Ascending aorta (tissue), 2 donors: ENCODE data around the gene TRAM2. TPM values are rescaled to one million over a fixed set of nuclear protein-coding genes. Genes with fewer than 3 reads are reported as not detected.
A peak's percentile ranks its signal among the peaks of the same experiment; 100 is the strongest.

Experiments used
- DNase-seq, 2 donors: peaks; one replicate each; pipeline ENCODE4 v3.0.0-alpha.2; 2019; ENCODE audit warnings: low spot score in 2 of 2
- H3K27ac ChIP-seq, 2 donors: fragments of 200-600 bp; sonication (generic); one replicate each; pipeline ENCODE4 v1.5.1; 2016 to 2017; ENCODE audit warnings: mild to moderate bottlenecking in 1 of 2
- H3K27me3 ChIP-seq: fragments of 200-600 bp; sonication (generic); one replicate; pipeline ENCODE4 v1.5.1; 2017
- H3K36me3 ChIP-seq, 2 donors: fragments of 200-600 bp; sonication (generic); one replicate each; pipeline ENCODE4 v1.5.1; 2016
- H3K4me1 ChIP-seq, 2 donors: fragments of 200-600 bp; sonication (generic); one replicate each; pipeline ENCODE4 v1.5.1; 2016 to 2017; ENCODE audit warnings: mild to moderate bottlenecking in 1 of 2
- H3K4me3 ChIP-seq, 2 donors: fragments of 200-600 bp; sonication (generic); one replicate each; pipeline ENCODE4 v1.5.1; 2016 to 2017; ENCODE audit warnings: mild to moderate bottlenecking in 1 of 2
- H3K9me3 ChIP-seq, 2 donors: fragments of 200-600 bp; sonication (generic); one replicate each; pipeline ENCODE4 v1.5.1; 2016
- intact Hi-C: fragments of 100-400 bp; cut with DNase I; formaldehyde crosslinking; loops from one replicate; pipeline ENCODE4 v1.15.1; 2023
- total RNA-seq: library from RNA; depleted of rRNA; stranded (reverse); fragments of >200 nt; gene quantifications from one replicate; pipeline ENCODE4 v1.1.0, GENCODE V29; 2016
- TF ChIP-seq, protein P1 (sequence below), 3 experiments: fragments of 200-600 bp in 2 of 3; fragments of 450-650 bp in 1 of 3; sonication (generic) in 2 of 3; IDR thresholded peaks; one replicate each; pipeline ENCODE4 v1.5.1; 2016 to 2019; ENCODE audit warnings: antibody characterized with exemption in 3 of 3, mild to moderate bottlenecking in 1 of 3, moderate library complexity in 1 of 3

TRAM2 gene
- total RNA-seq, 1 donor from 2014 or later: 32.6 TPM

DNA sequence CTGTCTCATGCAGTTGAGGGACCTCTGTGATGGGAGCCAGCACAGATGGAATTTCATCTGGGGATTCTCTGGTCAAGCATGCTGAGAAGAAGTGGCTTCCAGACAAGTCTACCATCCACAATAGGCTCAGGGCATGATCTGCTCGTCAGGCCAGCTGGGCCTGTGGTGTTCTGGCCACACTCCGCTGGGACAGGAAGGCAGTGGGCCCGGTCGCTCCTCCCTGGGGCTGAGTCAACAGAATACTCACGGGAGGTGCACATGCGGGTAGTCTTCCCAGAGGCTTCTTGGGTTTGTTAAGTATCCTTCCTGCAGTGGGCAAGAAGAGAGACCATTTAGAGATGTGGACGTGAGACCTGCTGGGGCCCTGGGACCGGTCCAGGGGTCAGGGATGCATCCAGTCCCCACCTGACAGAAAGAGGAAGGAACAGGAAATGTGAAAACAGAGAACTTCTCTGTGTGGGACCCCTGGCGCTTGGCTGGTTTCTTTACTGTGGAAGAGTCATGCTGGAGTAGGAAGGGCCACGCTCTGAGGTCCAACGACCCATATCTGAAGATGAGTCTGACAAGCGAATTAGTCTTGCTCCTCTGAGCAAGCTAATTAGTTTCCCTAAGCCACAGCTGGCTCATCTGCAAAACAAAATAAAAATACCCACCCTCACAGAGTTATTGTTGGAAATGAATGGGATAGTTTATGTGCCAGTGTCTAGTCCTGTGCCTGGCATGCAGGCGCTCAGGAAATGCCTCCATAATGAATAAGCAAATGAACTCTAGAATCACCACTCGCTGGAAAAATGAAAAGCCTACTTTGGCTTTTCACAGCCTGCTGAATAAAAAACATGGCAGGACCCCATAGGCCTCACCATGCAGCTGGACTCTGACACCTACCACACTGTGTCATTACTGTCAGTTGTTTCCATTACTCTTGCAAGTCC is 67.3 kb downstream of the TRAM2 start:
- H3K4me3 ChIP-seq: no peak overlapping the region
- H3K36me3 ChIP-seq: peaks cover 10 to 25% of the 10 kb centered on the region in 2 donors
- peaks cover 20 to 53% of the 10 kb centered on the region in 2 donors for H3K4me1 ChIP-seq
- no peaks in the 10 kb centered on the region for H3K9me3 ChIP-seq
- intact Hi-C loops: loop anchor here (10.0 kb wide), 3 partner anchors 215 to 835 kb away; partner anchors contain the start of genes ELOVL5 and GSTA4
- TF ChIP-seq, protein P1, sequence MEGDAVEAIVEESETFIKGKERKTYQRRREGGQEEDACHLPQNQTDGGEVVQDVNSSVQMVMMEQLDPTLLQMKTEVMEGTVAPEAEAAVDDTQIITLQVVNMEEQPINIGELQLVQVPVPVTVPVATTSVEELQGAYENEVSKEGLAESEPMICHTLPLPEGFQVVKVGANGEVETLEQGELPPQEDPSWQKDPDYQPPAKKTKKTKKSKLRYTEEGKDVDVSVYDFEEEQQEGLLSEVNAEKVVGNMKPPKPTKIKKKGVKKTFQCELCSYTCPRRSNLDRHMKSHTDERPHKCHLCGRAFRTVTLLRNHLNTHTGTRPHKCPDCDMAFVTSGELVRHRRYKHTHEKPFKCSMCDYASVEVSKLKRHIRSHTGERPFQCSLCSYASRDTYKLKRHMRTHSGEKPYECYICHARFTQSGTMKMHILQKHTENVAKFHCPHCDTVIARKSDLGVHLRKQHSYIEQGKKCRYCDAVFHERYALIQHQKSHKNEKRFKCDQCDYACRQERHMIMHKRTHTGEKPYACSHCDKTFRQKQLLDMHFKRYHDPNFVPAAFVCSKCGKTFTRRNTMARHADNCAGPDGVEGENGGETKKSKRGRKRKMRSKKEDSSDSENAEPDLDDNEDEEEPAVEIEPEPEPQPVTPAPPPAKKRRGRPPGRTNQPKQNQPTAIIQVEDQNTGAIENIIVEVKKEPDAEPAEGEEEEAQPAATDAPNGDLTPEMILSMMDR (IDR thresholded peaks at IDR 0.05): no peak
- peak overlapping the region; percentile 86 to 88 for H3K27ac ChIP-seq
- no peak for DNase-seq
- H3K27me3 ChIP-seq: no peaks in the 10 kb centered on the region

DNA sequence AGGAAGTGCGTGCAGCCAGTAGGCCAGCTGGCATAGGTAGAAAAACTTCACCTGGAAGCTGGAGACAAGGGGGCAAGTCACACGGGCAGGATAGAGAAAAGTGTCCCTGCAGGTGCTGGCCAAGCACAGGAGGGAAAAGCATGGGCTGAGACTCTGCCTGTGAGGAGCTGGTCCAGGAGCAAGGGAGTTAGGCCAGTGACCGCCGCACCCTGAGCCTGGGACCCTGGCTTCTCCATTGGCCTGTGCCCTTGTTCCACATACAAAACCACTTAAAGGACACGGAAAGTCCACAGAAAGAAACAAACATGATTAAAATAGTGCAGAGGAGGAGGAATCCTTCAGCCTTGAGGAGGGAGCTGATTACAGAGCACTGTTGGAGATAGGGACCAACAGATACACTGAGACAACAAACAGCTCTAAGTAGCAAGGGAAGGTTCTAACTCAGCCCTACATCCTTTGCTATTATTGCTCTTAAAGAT is 68.6 kb downstream of the TRAM2 start:
- TF ChIP-seq, protein P1 (IDR thresholded peaks at IDR 0.05): no peak
- intact Hi-C loops: loop anchor here (10.0 kb wide), 3 partner anchors 217 to 837 kb away; partner anchors contain the start of genes ELOVL5 and GSTA4
- Histone ChIP-seq H3K4me1 (peaks cover 29 to 58% of the 10 kb centered on the region in 2 donors), H3K9me3 (no peaks in the 10 kb centered on the region), H3K4me3 (no peak overlapping the region), H3K36me3 (peaks cover 10 to 19% of the 10 kb centered on the region in 2 donors), H3K27ac (peak overlapping the region; percentile 26 to 86), H3K27me3 (no peaks in the 10 kb centered on the region)
- no peak for DNase-seq

DNA sequence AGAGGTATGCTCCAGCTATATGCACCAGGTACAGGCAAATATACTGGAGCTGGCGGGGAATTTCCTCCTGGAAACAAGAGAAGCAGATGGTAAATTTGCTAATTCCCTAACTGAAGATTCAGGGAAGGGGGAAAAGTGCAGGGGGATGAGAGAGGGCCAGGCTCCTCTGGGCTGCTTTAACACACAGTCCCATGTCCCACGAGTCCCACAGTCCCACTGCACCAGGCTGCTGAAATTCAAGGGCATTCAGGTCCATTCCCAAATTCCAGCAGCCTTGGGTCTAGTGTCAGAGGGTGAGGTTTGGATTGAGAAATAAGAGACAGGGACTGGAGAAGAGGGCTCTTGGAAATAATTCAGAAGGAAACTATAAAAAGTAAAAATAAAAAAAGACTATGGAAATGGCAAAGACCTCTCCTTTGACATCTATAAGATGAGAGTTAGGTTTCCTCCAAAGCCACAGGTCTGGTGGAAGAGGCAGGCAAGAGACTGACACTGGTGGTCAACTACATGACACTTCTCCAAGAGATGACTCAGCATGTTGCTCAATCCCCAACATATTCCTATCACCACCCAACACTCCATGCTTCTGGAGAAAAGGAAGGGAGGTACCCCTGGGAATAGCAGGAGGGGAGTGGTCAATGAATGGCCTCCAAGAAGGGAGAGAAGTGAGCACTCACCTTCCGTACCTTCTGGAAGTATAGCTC is 69.2 kb downstream of the TRAM2 start:
- DNase-seq: no peak
- TF ChIP-seq, protein P1 (IDR thresholded peaks at IDR 0.05): no peak
- Histone ChIP-seq H3K27me3 (no peaks in the 10 kb centered on the region), H3K4me1 (peaks cover 29 to 53% of the 10 kb centered on the region in 2 donors), H3K36me3 (peaks cover 10 to 25% of the 10 kb centered on the region in 2 donors), H3K27ac (peak overlapping the region; percentile 26 to 86), H3K9me3 (no peaks in the 10 kb centered on the region), H3K4me3 (no peak overlapping the region)
- intact Hi-C loops: loop anchor here (10.0 kb wide), 3 partner anchors 217 to 837 kb away; partner anchors contain the start of genes ELOVL5 and GSTA4

DNA sequence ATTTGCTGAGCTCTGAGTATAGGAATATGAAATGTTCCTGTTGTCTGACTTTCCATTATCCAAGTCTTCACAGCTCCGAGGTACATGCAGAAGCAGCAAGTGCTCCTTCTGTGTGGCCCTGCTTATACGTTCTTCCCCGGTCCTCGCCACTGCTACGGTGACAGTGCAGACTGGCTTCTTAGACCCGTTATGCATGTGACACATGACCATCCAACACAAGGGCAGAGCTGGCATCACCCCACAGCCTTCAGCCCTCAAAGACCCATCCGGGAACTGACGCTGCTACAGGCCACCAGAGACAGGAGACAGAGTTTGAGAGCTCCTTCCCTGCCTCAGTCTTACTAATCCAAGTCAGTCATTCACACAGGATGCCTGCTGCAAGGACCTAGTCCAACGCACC is 70.4 kb downstream of the TRAM2 start:
- no peak overlapping the region for H3K4me3 ChIP-seq
- no peaks in the 10 kb centered on the region for H3K9me3 ChIP-seq
- H3K36me3 ChIP-seq: peaks cover 10 to 37% of the 10 kb centered on the region in 2 donors
- intact Hi-C loops: loop anchor here (10.0 kb wide), 3 partner anchors 218 to 838 kb away; partner anchors contain the start of genes ELOVL5 and GSTA4
- DNase-seq: no peak
- peak overlapping the region; percentile 39 to 82 for H3K27ac ChIP-seq
- H3K27me3 ChIP-seq: no peaks in the 10 kb centered on the region
- TF ChIP-seq, protein P1 (IDR thresholded peaks at IDR 0.05): no peak
- H3K4me1 ChIP-seq: peaks cover 25 to 44% of the 10 kb centered on the region in 2 donors

DNA sequence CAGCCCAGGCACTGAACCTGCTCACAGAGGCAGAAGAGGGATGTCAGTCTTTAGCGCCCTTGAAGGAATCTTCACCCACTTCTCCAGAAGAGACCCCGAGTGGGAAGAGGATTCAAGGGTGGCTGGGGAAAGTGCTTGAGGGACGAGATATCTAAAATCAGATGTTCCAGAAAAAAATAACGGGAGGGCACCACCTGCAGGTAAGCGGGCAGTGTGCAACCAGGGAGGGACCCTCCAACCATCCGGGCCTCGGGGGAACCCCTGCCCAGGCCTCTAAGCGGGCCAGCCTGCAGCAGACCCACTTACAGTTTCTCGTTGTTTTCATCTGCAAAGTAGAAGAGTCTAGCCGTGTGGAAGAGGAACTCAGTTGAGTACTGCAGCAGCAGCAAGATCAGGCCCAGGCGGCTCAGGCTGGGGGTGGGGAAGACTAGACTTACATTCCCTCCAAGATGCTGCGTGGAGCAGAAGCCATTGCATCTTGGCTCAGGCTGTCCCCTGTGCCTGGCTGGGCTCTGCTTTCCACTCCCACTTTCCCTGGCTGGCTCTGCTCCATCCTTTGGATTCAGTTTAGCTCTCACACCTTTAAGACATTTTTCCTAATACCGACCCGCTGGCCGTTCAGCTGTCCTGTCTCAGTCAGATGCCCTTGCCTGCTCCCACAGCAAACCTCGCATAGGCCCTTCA is 71.0 kb downstream of the TRAM2 start:
- TF ChIP-seq, protein P1 (IDR thresholded peaks at IDR 0.05): no peak
- no peak for DNase-seq
- intact Hi-C loops: loop anchor here (2.0 to 10.0 kb wide), 5 partner anchors 17 to 839 kb away; partner anchors contain the start of genes ELOVL5 and GSTA4
- peaks cover 23 to 38% of the 10 kb centered on the region in 2 donors for H3K4me1 ChIP-seq
- H3K27me3 ChIP-seq: no peaks in the 10 kb centered on the region
- peaks cover 10 to 37% of the 10 kb centered on the region in 2 donors for H3K36me3 ChIP-seq
- H3K9me3 ChIP-seq: no peaks in the 10 kb centered on the region
- peak overlapping the region; percentile 72 to 82 for H3K27ac ChIP-seq
- H3K4me3 ChIP-seq: no peak overlapping the region
